Measurements from ENCODE around the gene DPYSL5.

The DPYSL5 gene

GRCh38 chr2:26970928-26971627, 123.1 kb downstream of the DPYSL5 start:
- DNase-seq, result peak; percentile 45

- no peak for DNase-seq
These were observed 124.2 kb downstream of the DPYSL5 start for GRCh38 chr2:26971911-26972786.

GRCh38 chr2:26974352-26974751, 126.4 kb downstream of the DPYSL5 start:
- no peak for DNase-seq

- DNase-seq, result no peak
These were observed 127.2 kb downstream of the DPYSL5 start for GRCh38 chr2:26975102-26975501.

GRCh38 chr2:26975656-26976055, 127.7 kb downstream of the DPYSL5 start:
- DNase-seq, result no peak

DNA sequence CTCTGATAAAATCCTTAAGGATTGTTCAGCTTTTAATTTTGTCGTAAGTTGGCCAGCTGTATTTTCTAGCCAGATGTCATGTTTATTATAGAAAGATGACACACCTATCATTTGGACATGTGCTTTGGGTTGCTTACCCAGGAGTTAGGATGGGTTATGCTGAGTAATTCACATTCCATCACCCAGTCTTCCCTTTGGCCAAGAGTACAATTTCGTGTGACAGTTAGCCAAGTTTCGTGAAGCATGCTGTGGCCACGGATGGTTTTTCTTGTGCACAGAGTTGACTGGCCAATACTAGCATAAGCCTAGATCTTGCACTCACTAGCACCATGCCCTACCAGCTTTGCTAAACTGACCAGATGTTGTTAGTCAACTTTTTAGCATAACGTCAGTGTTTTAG, 128.3 kb downstream of the DPYSL5 start:
- peak; percentile 32 for DNase-seq

DNA sequence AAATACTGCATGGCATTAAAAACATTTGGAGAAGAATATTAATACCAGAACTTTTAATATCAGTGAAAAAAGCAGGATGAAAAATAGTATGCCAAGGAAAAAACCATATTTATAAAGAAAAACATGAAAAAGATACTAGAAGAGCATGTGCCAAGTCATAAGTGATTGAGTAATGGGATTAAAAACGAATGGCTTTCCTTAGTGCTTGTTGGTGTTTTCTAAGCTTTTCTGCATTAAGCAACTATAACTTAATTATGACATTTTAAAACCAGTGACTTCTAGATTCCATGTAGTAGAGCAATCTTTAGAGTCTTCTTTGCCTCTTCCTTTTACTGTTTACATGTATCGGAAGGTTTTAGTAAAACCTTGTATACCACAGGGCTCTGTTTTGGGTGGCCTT, 129.1 kb downstream of the DPYSL5 start:
- no peak for DNase-seq

DNA sequence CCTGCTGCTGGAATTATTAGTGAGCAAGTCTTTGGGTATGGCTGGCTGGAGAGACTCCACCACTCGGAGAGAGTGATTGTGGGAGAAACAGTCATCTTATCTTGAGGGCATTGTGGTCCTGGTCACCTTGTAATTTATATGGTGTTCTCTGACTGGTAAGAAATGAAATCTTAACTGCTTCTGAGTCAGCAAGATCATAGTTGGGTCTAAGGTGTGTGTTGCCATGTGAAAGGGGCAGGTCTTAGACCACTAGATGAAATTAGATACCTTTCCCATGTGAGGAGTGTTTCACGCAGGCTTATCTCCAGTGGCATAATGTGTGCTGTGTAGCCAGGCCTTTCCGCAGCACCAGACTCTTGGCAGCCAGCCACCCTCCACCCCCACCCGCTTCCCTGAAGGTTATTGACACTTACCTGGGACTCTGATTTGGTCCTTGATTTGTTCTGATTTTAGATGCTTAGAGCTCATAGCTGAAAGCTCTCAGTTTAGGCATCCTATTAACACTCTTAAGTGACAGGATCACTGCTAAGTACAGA, 130.2 kb downstream of the DPYSL5 start:
- no peak for DNase-seq

DNA sequence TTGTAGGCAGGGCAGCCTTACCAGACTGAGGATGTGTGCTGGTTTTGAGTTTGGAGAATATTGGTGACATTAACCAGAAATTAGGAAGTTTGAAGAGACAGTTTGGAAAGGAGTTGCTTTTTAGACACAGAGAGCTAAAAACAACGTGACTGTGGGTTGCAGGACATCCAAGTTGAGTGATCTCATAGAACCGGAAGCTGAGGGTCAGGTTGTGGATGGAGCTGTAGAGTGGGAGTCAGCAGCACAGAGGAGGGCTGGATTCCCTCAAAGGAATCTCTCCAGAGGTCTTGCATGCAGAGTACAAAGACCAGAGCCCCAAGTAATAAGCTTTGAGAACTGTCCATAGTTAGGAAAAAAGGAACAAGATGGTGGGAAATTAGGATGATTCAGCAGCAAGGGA, 131.8 kb downstream of the DPYSL5 start:
- DNase-seq, result peak; percentile 21

GRCh38 chr2:26980971-26981370, 133.0 kb downstream of the DPYSL5 start:
- DNase-seq, result no peak

DNA sequence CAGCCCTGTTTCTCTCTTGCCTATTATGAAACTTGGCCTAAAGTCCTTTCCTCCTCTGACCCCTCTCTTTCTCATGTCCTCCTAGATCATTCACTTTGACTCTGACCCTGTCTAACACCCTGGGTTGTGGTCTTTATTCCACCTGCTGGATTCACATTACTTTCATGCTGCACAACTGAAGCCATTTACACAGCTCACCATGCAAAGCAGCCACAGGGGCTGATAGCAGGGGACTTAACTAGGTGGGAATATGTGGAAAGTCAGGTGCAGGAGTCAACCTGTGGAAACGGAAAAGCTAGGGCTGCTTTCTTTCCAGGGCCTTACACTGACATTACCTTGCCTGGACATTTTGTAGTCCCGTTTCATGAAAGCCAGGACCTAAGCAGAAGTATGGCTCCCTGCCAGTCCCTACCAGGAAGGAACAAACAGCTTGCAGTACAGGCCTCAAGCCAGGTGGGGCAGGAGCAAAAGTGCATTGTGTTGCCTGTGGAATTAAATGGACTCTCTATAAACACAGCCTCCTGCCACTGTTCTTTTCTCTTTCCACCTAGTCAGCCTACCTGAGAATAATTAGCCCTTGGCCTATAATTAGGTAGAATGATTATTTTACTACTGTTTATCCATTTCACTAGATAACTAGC, 134.3 kb downstream of the DPYSL5 start:
- DNase-seq, result peak; percentile 9

DNA sequence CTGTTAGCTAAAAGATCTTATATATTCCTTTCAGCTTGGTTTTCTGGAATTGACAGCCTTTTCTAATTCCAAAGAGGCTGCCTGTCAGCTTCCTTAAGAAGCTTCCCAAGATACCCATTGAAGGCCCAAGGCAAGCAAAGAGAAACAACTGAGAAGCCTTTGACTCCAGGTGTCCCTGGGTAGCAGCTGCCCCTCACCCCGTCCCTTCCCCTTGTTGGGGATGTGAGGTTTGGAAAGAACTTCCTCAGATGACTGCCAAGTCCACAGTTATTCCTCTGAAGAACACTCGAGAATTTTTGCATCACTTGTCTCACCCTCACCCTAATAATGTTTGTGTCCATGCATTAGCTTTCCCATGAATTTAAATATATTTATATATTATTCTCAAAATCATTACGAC, 135.8 kb downstream of the DPYSL5 start:
- DNase-seq, result no peak

- no peak for DNase-seq
These were observed 137.9 kb downstream of the DPYSL5 start for GRCh38 chr2:26985807-26986206.

DNA sequence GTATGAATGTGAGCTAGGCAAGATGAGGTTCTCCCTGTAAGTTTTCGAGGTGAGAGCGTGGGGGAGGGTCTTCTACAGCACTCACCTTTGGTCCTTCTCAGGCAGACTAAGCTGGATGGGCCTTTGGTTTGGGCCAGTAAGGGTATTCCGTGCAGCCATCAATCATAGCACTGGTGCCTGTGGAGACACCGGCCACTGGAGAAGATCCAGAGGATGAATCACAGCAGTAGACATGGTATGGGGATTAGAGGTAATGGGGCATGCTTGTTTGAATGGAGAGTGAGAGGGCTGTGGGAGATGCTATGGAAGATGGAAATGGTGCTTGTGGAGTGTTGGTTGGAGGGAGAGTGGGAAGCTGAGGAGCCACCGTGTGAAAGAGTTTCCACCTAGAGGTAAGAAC, 138.6 kb downstream of the DPYSL5 start:
- DNase-seq, result peak; percentile 10

DNA sequence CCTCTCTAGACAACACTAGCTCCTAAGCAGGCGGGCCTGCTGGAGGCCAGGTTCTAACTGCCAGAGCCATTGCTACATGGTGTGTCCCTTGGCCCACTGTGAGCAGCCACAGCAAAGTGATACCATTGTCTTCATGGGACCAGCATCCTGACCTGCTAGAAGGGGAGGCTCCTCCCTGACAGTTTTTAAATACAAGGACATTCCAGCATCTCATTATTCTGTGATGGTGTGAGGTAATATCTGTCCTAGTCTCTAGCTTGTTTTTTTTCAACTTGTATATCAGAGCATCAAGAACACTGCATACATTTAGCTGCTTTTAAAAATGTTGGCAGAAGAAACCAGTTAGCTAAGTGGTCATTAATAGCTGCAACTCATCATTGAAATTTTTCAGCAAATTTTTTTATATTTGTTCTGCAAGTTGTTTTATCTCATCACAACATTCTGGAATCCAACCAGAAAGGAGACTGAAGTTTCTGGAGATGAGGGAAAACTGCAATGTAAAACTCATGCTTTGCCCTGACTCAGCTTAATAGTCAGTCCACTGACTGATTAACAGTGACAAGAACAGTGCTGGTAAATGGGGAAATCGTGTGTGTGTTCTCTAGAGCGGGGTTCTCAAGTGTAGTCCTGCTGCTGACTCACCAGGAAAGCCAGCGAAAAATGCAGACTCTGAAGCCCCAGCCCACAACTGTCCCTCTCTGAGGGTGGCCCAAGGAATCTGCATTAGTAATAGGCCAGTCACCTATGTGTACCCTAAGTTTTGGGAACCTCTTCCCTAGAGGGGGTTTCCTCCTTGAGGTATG, 140.3 kb downstream of the DPYSL5 start:
- DNase-seq, result peak; percentile 67

DNA sequence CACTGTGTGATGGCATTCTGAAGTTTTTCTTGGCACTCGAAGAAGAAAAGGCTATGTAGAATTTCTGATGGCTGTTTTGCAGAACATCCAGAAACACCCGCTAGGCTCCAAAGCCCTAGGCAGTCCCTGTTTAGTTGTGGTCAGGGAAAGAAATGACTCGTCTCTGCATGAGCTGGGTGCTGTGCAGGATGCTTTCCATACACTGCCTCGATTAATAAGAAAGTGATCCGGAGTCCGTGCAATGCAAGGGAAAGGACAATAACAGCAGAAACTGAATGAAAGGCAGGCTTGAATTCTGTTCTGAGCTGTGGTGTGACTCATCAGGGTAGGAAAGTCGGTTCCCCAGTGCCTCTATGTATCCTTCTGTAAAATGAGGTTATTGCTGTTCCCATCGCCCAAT, 141.2 kb downstream of the DPYSL5 start:
- DNase-seq, result peak; percentile 40

DNA sequence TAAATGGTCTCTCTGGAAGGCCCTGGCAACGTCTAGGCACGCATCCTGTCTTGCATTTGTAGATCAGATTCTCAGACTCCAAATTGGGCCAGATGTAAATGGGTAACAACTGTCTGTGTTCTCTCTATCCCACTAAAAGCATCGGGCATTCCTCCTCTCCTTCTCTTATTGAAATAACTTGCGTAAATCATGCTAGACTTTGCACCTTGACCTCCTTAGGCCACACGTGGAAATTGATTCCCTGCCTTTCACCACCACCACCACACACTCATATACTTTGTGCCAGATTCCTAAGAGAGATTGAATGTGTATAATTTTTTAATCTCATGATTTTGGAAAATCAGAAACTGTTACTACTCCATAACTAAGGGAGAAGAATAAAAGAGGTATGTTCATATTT, 143.8 kb downstream of the DPYSL5 start:
- DNase-seq, result no peak

- no peak for DNase-seq
These were observed 145.8 kb downstream of the DPYSL5 start for GRCh38 chr2:26993768-26994167.

DNA sequence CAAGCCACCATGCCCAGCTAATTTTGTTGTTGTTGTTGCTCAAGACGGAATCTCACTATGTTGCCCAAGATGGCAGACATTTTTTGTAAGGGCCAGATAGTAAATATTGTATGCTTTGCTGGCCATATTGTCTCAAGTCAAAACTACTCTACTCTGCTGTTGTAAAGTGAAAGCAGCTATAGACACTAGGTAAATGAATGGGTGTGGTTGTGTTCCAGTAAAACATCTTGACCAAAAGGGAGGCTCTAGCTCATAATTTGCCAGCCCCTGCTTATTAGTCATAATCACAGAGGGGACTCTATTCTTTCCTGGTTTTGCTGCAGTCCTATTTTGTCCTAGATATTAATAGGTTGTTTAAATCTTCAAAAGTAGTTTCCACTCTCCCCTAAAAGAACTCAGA, 147.1 kb downstream of the DPYSL5 start:
- DNase-seq, result no peak

DNA sequence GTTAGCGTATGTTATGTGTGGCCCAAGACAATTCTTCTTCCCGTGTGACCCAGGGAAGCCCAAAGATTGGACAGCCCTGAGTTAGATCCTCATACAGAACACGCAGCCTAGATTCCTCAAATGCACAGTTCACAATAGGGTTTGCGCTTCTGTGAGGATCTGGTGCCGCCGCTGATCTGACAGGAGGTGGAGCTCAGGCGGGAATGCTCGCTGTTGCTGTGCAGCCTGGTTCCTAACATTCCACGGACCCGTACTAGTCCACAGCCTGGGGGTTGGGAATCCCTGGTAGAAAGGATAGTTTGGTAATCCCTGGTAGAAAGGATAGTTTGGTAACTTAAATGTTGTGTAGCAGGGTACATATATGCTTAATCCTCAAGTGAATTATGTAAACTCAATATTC, 149.5 kb downstream of the DPYSL5 start:
- no peak for DNase-seq

- DNase-seq, result no peak
These were observed 150.4 kb downstream of the DPYSL5 start for GRCh38 chr2:26998323-26998722.
